ENCODE results near the gene RIF1. TPM values are rescaled to one million over a fixed set of nuclear protein-coding genes. Genes with fewer than 3 reads are reported as not detected.

The RIF1 gene
- polyA plus RNA-seq, 1 of the 3 experiments (the other 2 are of a cell fraction) = 2.4 TPM

GRCh38 chr2:151410485-151410834, 758 bp downstream of the RIF1 start:
- peak overlapping the region; percentile 97 for H3K9ac ChIP-seq
- POLR2A ChIA-PET = interaction anchor here (1.4 kb wide), 1 partner anchor 149 kb away, joined by 5 read pairs; no protein-coding TSS in a partner anchor
- no peaks in the 10 kb centered on the region for H3K9me2 ChIP-seq
- H3K9me3 ChIP-seq = no peaks in the 10 kb centered on the region
- DNase-seq = peak; percentile 54
- peak overlapping the region; percentile 95; the same call in 1 of the 2 replicates for H2AFZ ChIP-seq (ENCODE audit: low read depth)
- H3K27me3 ChIP-seq (ENCODE audit: insufficient read depth) = no peaks in the 10 kb centered on the region
- H3K79me2 ChIP-seq (ENCODE audit: insufficient read depth) = peaks cover 56% of the 10 kb centered on the region
- H3K4me1 ChIP-seq (ENCODE audit: control insufficient read depth in 1 of 2, insufficient read depth in 2 of 2, low read depth in 1 of 2, low read length in 1 of 2) = peaks cover 0 to 9% of the 10 kb centered on the region in 2 experiments; a peak in 3 of 4 replicates
- H3K4me2 ChIP-seq = peak overlapping the region; percentile 82
- H3F3A ChIP-seq (replicated peaks; ENCODE audit: insufficient read depth) = no peaks in the 10 kb centered on the region
- no peak for TF ChIP-seq USF1 (IDR thresholded peaks at IDR 0.05; ENCODE audit: borderline replicate concordance, low read depth)
- no peak for TF ChIP-seq EZH2phosphoT487 (IDR thresholded peaks at IDR 0.05; ENCODE audit: borderline replicate concordance, low read depth)
- TF ChIP-seq SIN3A (IDR thresholded peaks at IDR 0.05; ENCODE audit: borderline replicate concordance, low read depth, low read length) = 0 out of 2 replicates have a peak, but pooled peaks have one; percentile 67
- TF ChIP-seq MXI1 (IDR thresholded peaks at IDR 0.05; ENCODE audit: low read depth, low read length) = peak; percentile 85; the same call in 1 of the 2 replicates
- TF ChIP-seq ELF1 (IDR thresholded peaks at IDR 0.05) = no peak
- 1% methylated on average over 21 of the region's 21 CpGs for WGBS (ENCODE audit: low lambda C conversion rate)
- H3K27ac ChIP-seq (ENCODE audit: low read depth in 2 of 2, low read length in 1 of 2) = peak overlapping the region; percentile 91
- CTCF ChIA-PET = interaction anchor here (0.6 to 1.4 kb wide), 4 partner anchors 13 to 1874 kb away, joined by 3 to 5 read pairs (median 3); no protein-coding TSS in a partner anchor
- peak overlapping the region; percentile 82 for H3K4me3 ChIP-seq (ENCODE audit: low read depth in 2 of 2, low read length in 1 of 2)
- peaks cover 9% of the 10 kb centered on the region for H4K20me1 ChIP-seq (ENCODE audit: insufficient read depth)
- H3K36me3 ChIP-seq (replicated peaks in 1 of 2; ENCODE audit: control insufficient read depth in 1 of 2, insufficient read depth in 2 of 2, low read length in 1 of 2) = peaks cover 18 to 38% of the 10 kb centered on the region in 2 experiments

GRCh38 chr2:151417650-151418049, 7.9 kb downstream of the RIF1 start:
- WGBS (ENCODE audit: low lambda C conversion rate) = 94% methylated on average over 3 of the region's 3 CpGs
- Histone ChIP-seq H3K9ac (no peak overlapping the region), H3K9me2 (no peaks in the 10 kb centered on the region), H2AFZ (ENCODE audit: low read depth) (no peak overlapping the region), H3K4me1 (ENCODE audit: control insufficient read depth in 1 of 2, insufficient read depth in 2 of 2, low read depth in 1 of 2, low read length in 1 of 2) (no peaks in the 10 kb centered on the region), H3K4me2 (no peak overlapping the region), H3K27me3 (ENCODE audit: insufficient read depth) (no peaks in the 10 kb centered on the region), H3K4me3 (ENCODE audit: low read depth in 2 of 2, low read length in 1 of 2) (no peak overlapping the region), H3K36me3 (replicated peaks in 1 of 2; ENCODE audit: control insufficient read depth in 1 of 2, insufficient read depth in 2 of 2, low read length in 1 of 2) (peaks cover 66 to 89% of the 10 kb centered on the region in 2 experiments), H3F3A (replicated peaks; ENCODE audit: insufficient read depth) (peaks cover 5% of the 10 kb centered on the region), H3K79me2 (ENCODE audit: insufficient read depth) (peaks cover 82% of the 10 kb centered on the region), H4K20me1 (ENCODE audit: insufficient read depth) (no peaks in the 10 kb centered on the region; the same call in 1 of the 2 replicates), H3K9me3 (no peaks in the 10 kb centered on the region), H3K27ac (ENCODE audit: low read depth in 2 of 2, low read length in 1 of 2) (no peak overlapping the region)
- ChIA-PET CTCF (interaction anchor here (0.6 kb wide), 1 partner anchor 20 kb away, joined by 3 read pairs; no protein-coding TSS in a partner anchor), POLR2A (no interaction called here)
- TF ChIP-seq FOSL2 (IDR thresholded peaks at IDR 0.05; ENCODE audit: borderline replicate concordance, low read depth) (no peak), USF2 (IDR thresholded peaks at IDR 0.05; ENCODE audit: borderline replicate concordance, low read depth, low read length) (no peak), POLR2AphosphoS5 (IDR thresholded peaks at IDR 0.05; ENCODE audit: low read depth, low read length) (no peak), IRF3 (IDR thresholded peaks at IDR 0.05; ENCODE audit: low read depth, low read length) (no peak), GATA2 (CRISPR knock-in tag; IDR thresholded peaks at IDR 0.05) (no peak), GABPA (IDR thresholded peaks at IDR 0.05; ENCODE audit: low read depth) (no peak), SMC3 (IDR thresholded peaks at IDR 0.05; ENCODE audit: low read depth, low read length) (no peak), SIN3A (IDR thresholded peaks at IDR 0.05; ENCODE audit: borderline replicate concordance, low read depth, low read length) (no peak), PBX3 (IDR thresholded peaks at IDR 0.05) (no peak), REST (IDR thresholded peaks at IDR 0.05; ENCODE audit: low read depth, low read length) (no peak), ELF1 (IDR thresholded peaks at IDR 0.05) (no peak)
- DNase-seq = no peak
